Mesendoderm (in vitro differentiated cells): ENCODE measurements around the gene OLFML1.

Experiments used
- DNase-seq: peaks from one replicate; pipeline ENCODE4 v3.0.0; 2013
- H2AK5ac ChIP-seq: 2 replicates; pipeline ENCODE4 v1.6.1; 2013; ENCODE audit warnings: low read length, inconsistent platforms
- H2BK120ac ChIP-seq: 2 replicates; pipeline ENCODE4 v1.6.1; 2013; ENCODE audit warnings: low read depth, mild to moderate bottlenecking, low read length, moderate library complexity, mixed read lengths
- H2BK15ac ChIP-seq: replicated peaks from 2 replicates; pipeline ENCODE4 v1.6.1; 2013; ENCODE audit warnings: low read depth, mild to moderate bottlenecking, moderate library complexity
- H2BK5ac ChIP-seq: 2 replicates; pipeline ENCODE4 v1.6.1; 2013; ENCODE audit warnings: low read length, inconsistent platforms
- H3K18ac ChIP-seq: 2 replicates; pipeline ENCODE4 v1.6.1; 2013; ENCODE audit warnings: mild to moderate bottlenecking, low read length, mixed read lengths
- H3K23ac ChIP-seq: one replicate; pipeline ENCODE4 v1.6.1; 2013; ENCODE audit warnings: low read length
- H3K27ac ChIP-seq: 2 replicates; pipeline ENCODE4 v1.5.1; 2013; ENCODE audit warnings: low read depth, mild to moderate bottlenecking, inconsistent platforms, low read length, moderate library complexity
- H3K27me3 ChIP-seq: 2 replicates; pipeline ENCODE4 v1.6.1; 2013; ENCODE audit warnings: low read length, control low read depth, mild to moderate bottlenecking, inconsistent platforms; ENCODE audit not compliant: insufficient read depth, poor library complexity
- H3K36me3 ChIP-seq: 2 replicates; pipeline ENCODE4 v1.6.1; 2013; ENCODE audit warnings: low read length, inconsistent platforms; ENCODE audit not compliant: control insufficient read depth, insufficient read depth
- H3K4ac ChIP-seq: one replicate; pipeline ENCODE4 v1.6.1; 2013; ENCODE audit warnings: low read depth, mild to moderate bottlenecking, low read length, moderate library complexity
- H3K4me1 ChIP-seq: 2 replicates; pipeline ENCODE4 v1.6.1; 2013; ENCODE audit warnings: low read depth, low read length, inconsistent platforms; ENCODE audit not compliant: control insufficient read depth
- H3K4me2 ChIP-seq: 2 replicates; pipeline ENCODE4 v1.6.1; 2013; ENCODE audit warnings: low read length
- H3K4me3 ChIP-seq: 2 replicates; pipeline ENCODE4 v1.5.1; 2013; ENCODE audit warnings: mild to moderate bottlenecking, low read length
- H3K56ac ChIP-seq: one replicate; pipeline ENCODE4 v1.6.1; 2013; ENCODE audit warnings: low read length
- H3K79me1 ChIP-seq: 2 replicates; pipeline ENCODE4 v1.6.1; 2013; ENCODE audit warnings: low read length, inconsistent platforms
- H3K79me2 ChIP-seq: 2 replicates; pipeline ENCODE4 v1.6.1; 2013; ENCODE audit warnings: mild to moderate bottlenecking, low read length; ENCODE audit not compliant: control insufficient read depth, insufficient read depth
- H3K9ac ChIP-seq: 2 replicates; pipeline ENCODE4 v1.6.1; 2013; ENCODE audit warnings: low read length, inconsistent platforms
- H4K5ac ChIP-seq: one replicate; pipeline ENCODE4 v1.6.1; 2013; ENCODE audit warnings: low read length
- H4K8ac ChIP-seq: one replicate; pipeline ENCODE4 v1.6.1; 2013; ENCODE audit warnings: low read depth, mild to moderate bottlenecking, control low read depth, low read length, moderate library complexity
- WGBS: extraction: QIAGEN DNeasy Blood & Tissue Kit; methylation state at CpG from one replicate; pipeline ENCODE4 v1.1.7; 2013; ENCODE audit warnings: low lambda C conversion rate, missing lambda C conversion rate; ENCODE audit not compliant: insufficient coverage; ENCODE audit errors: extremely low coverage; 5-methylcytosine and 5-hydroxymethylcytosine counted together

OLFML1 gene

GRCh38 chr11:7495882-7496551, 10.7 kb downstream of the OLFML1 start:
- no peak overlapping the region for H2BK15ac ChIP-seq
- no peak overlapping the region for H2AK5ac ChIP-seq
- no peak overlapping the region for H4K8ac ChIP-seq
- no peak for DNase-seq
- H3K18ac ChIP-seq = no peak overlapping the region
- H3K27me3 ChIP-seq = no peaks in the 10 kb centered on the region
- H3K4me2 ChIP-seq = no peak overlapping the region
- H4K5ac ChIP-seq = no peak overlapping the region
- H2BK5ac ChIP-seq = no peak overlapping the region
- no peak overlapping the region for H3K4me3 ChIP-seq
- no peaks in the 10 kb centered on the region for H3K79me1 ChIP-seq
- no peaks in the 10 kb centered on the region for H3K36me3 ChIP-seq
- no peak overlapping the region for H3K4ac ChIP-seq
- H3K79me2 ChIP-seq = no peaks in the 10 kb centered on the region
- H3K56ac ChIP-seq = no peak overlapping the region
- no CpG with 5 or more reads among the region's 4 CpGs for WGBS
- no peak overlapping the region for H3K27ac ChIP-seq
- no peak overlapping the region for H3K23ac ChIP-seq
- H2BK120ac ChIP-seq = no peak overlapping the region
- H3K4me1 ChIP-seq = peaks cover 2% of the 10 kb centered on the region
- H3K9ac ChIP-seq = no peak overlapping the region

DNA sequence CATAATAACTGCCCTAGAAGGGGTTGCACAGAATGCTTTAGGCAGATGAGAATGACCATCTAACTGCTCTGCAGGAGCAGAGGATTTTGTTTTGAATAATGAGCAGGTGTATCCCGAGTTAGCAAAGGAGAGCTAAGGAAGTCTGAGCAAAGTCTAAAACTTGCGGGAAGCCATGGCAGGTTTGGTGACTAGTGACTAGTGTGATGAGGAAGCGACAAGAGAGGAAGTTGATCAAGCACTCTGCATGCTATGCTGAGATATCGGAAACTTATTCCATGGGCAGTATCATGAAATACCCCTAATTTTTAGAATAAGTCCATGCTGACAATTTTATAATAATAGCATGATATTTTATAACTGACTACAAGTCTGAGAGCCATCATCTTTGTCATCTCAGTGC, 12.9 kb downstream of the OLFML1 start:
- Histone ChIP-seq H2AK5ac (no peak overlapping the region), H3K79me1 (no peaks in the 10 kb centered on the region), H2BK15ac (no peak overlapping the region), H3K4me1 (peaks cover 6% of the 10 kb centered on the region), H3K27ac (no peak overlapping the region), H3K79me2 (no peaks in the 10 kb centered on the region), H3K4ac (no peak overlapping the region), H3K36me3 (no peaks in the 10 kb centered on the region), H2BK5ac (no peak overlapping the region), H4K8ac (no peak overlapping the region), H3K4me3 (no peak overlapping the region), H3K18ac (no peak overlapping the region), H4K5ac (no peak overlapping the region), H3K23ac (no peak overlapping the region), H3K4me2 (no peak overlapping the region), H3K9ac (no peak overlapping the region), H3K27me3 (no peaks in the 10 kb centered on the region), H2BK120ac (no peak overlapping the region), H3K56ac (no peak overlapping the region)
- DNase-seq = no peak
- WGBS = no CpG with 5 or more reads among the region's 4 CpGs

DNA sequence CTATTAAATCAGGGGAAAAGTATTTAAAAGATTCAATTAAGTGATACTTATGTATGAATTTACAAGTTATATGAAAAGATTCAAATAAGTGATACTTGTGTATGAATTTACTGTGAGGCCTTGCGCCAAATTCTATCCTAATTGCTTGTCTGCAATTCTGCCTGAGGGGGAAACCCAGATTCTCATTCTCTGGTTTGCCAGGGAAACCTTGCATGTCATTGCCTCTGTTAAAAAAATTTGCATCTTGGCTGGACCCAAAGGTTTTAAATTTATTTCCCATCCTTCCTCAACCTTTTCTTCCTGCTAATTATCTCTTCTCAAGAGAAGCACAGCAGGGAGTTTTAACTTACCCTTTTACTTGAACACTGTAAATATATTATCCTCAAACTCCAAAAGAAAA, 13.8 kb downstream of the OLFML1 start:
- Histone ChIP-seq H3K9ac (no peak overlapping the region), H3K27me3 (no peaks in the 10 kb centered on the region), H3K79me1 (no peaks in the 10 kb centered on the region), H3K79me2 (no peaks in the 10 kb centered on the region), H3K18ac (no peak overlapping the region), H3K36me3 (no peaks in the 10 kb centered on the region), H3K4ac (no peak overlapping the region), H2BK120ac (no peak overlapping the region), H4K8ac (no peak overlapping the region), H3K56ac (no peak overlapping the region), H4K5ac (no peak overlapping the region), H2BK15ac (no peak overlapping the region), H3K4me3 (no peak overlapping the region), H3K4me1 (peaks cover 6% of the 10 kb centered on the region), H2BK5ac (no peak overlapping the region), H2AK5ac (no peak overlapping the region), H3K4me2 (no peak overlapping the region), H3K27ac (no peak overlapping the region), H3K23ac (no peak overlapping the region)
- no peak for DNase-seq
- no CpG with 5 or more reads among the region's 1 CpG for WGBS

- Histone ChIP-seq H3K4me1 (peaks cover 6% of the 10 kb centered on the region), H3K27ac (no peak overlapping the region), H3K79me2 (no peaks in the 10 kb centered on the region), H3K4me3 (no peak overlapping the region), H2BK5ac (no peak overlapping the region), H4K5ac (no peak overlapping the region), H4K8ac (no peak overlapping the region), H3K56ac (no peak overlapping the region), H3K36me3 (no peaks in the 10 kb centered on the region), H2AK5ac (no peak overlapping the region), H3K4ac (no peak overlapping the region), H3K4me2 (no peak overlapping the region), H2BK15ac (no peak overlapping the region), H3K79me1 (no peaks in the 10 kb centered on the region), H2BK120ac (no peak overlapping the region), H3K23ac (no peak overlapping the region), H3K9ac (no peak overlapping the region), H3K18ac (no peak overlapping the region), H3K27me3 (no peaks in the 10 kb centered on the region)
- DNase-seq = no peak
- no CpG with 5 or more reads among the region's 3 CpGs for WGBS
These were observed 14.9 kb downstream of the OLFML1 start for GRCh38 chr11:7500251-7500650.

GRCh38 chr11:7501251-7501650, 15.9 kb downstream of the OLFML1 start:
- no peak overlapping the region for H3K4ac ChIP-seq
- peak overlapping the region; percentile 52 for H3K56ac ChIP-seq
- no peak overlapping the region for H3K4me3 ChIP-seq
- H2BK15ac ChIP-seq = no peak overlapping the region
- H3K4me1 ChIP-seq = peaks cover 6% of the 10 kb centered on the region
- no peak overlapping the region for H4K5ac ChIP-seq
- peak overlapping the region; percentile 48 for H3K23ac ChIP-seq
- no peak overlapping the region for H4K8ac ChIP-seq
- peak; percentile 64 for DNase-seq
- H2AK5ac ChIP-seq = no peak overlapping the region
- no peaks in the 10 kb centered on the region for H3K36me3 ChIP-seq
- WGBS = no CpG with 5 or more reads among the region's 3 CpGs
- H3K18ac ChIP-seq = no peak overlapping the region
- H3K79me2 ChIP-seq = no peaks in the 10 kb centered on the region
- H3K27me3 ChIP-seq = no peaks in the 10 kb centered on the region
- H3K4me2 ChIP-seq = no peak overlapping the region
- no peaks in the 10 kb centered on the region for H3K79me1 ChIP-seq
- no peak overlapping the region for H3K9ac ChIP-seq
- no peak overlapping the region for H2BK120ac ChIP-seq
- no peak overlapping the region for H2BK5ac ChIP-seq
- H3K27ac ChIP-seq = no peak overlapping the region

DNA sequence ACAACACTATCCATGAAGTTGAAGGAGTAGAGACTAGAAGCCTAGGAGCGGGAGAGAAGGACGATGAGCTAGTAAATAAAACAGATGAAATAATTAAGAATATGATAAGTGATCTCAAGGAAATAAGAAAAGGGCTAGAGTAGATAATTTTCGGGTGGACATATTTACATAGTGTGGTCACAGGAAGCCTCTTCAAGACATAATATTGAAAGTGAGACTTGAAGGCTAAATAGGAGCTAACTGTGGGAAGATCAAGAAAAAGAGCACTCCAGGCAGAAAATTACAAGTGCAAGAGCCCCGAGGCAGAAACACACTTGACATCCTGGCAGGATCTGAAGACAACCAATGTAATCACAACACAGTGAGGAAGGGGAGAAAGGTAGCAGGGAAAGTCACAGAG, 16.6 kb downstream of the OLFML1 start:
- no peak overlapping the region for H3K23ac ChIP-seq
- H3K18ac ChIP-seq = no peak overlapping the region
- no peaks in the 10 kb centered on the region for H3K36me3 ChIP-seq
- no peak overlapping the region for H3K4ac ChIP-seq
- H2AK5ac ChIP-seq = no peak overlapping the region
- no peak overlapping the region for H3K4me3 ChIP-seq
- WGBS = no CpG with 5 or more reads among the region's 4 CpGs
- H3K4me1 ChIP-seq = peaks cover 6% of the 10 kb centered on the region
- H3K79me2 ChIP-seq = no peaks in the 10 kb centered on the region
- H3K4me2 ChIP-seq = no peak overlapping the region
- no peak overlapping the region for H3K27ac ChIP-seq
- no peak overlapping the region for H2BK5ac ChIP-seq
- H4K5ac ChIP-seq = no peak overlapping the region
- H2BK15ac ChIP-seq = no peak overlapping the region
- no peak overlapping the region for H2BK120ac ChIP-seq
- DNase-seq = no peak
- H3K56ac ChIP-seq = peak overlapping the region; percentile 47
- no peak overlapping the region for H4K8ac ChIP-seq
- H3K79me1 ChIP-seq = no peaks in the 10 kb centered on the region
- no peak overlapping the region for H3K9ac ChIP-seq
- no peaks in the 10 kb centered on the region for H3K27me3 ChIP-seq
